HG02973 (cell line): ENCODE results near the gene SLC25A34.

Experiments
- ATAC-seq: cut with Tn5 transposase; IDR thresholded peaks from one replicate; pipeline ENCODE4 v1.9.1; 2021; ENCODE audit warnings: moderate library complexity; ENCODE audit not compliant: unreplicated experiment

The SLC25A34 gene

GRCh38 chr1:15712168-15712567 is 23.9 kb upstream of the SLC25A34 start:
- no peak for ATAC-seq

DNA sequence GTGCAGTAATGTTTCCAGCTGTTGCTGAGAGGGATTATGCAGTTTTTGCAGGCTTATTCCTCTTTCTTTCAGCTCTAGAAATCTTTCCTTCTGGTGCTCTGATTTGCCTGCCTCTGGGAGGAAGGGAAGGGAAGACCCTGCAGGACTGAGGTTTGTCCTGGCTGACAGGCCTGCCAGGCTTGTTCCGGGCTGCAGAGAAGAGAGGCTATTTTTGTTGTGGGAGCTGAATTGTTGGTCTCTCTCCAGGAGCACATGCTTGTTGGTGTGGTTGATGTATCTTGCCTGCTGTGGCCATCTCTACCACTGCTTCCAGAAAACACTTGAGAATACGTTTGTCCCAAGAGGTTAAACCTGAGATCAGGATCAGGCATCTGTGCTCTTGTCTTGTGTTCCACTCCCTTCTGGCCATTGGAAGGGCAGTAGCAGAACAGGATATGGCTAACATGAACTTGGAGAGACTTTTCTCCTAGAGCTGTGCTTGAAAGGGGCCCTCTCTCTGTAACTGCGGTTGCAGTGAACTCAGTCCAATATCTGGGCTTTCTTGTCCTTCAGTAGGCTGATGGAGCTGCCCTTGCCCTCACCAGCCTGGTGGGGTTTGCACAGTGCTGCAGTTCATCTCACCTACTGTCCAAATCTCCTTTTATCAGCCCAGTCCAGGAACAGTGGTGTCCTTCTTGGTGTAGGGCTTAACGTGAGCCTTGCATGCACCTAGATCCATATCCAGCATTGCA is 21.5 kb upstream of the SLC25A34 start:
- ATAC-seq: no peak

DNA sequence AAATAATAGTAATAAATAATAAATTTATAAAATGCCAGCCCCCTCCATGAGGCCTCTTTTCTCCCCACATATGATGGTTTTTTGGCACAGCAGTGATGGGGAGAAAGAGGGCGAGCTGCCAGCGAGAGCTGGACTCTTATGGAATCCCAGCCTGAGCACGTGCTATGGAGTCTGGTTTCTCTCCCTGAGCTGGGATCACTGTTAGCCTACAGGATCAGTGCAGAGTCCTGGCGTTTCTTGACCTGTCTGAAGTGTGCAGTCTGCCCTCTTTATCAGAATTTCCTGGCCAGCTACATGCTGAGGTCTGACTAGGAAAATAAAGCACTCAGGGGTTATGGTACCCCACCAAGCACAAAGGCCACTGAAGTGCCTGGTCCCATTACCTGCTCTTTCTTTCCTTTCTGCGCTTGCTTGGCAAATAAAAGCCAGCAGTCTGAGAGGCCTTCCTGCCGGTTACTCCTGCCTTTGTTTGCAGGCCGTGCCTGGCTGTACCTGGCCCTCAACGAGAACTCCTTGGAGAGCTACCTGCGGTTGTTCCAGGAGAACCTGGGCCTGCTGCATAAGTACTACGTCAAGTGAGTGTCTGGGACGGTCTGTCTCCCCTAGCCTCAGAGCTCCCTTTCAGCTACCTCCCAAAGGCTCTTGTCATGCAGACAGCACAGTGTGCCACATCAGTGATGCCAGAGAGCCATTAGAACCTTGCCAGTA is 18.5 kb upstream of the SLC25A34 start:
- no peak for ATAC-seq

GRCh38 chr1:15718199-15718601 is 17.9 kb upstream of the SLC25A34 start:
- no peak for ATAC-seq

DNA sequence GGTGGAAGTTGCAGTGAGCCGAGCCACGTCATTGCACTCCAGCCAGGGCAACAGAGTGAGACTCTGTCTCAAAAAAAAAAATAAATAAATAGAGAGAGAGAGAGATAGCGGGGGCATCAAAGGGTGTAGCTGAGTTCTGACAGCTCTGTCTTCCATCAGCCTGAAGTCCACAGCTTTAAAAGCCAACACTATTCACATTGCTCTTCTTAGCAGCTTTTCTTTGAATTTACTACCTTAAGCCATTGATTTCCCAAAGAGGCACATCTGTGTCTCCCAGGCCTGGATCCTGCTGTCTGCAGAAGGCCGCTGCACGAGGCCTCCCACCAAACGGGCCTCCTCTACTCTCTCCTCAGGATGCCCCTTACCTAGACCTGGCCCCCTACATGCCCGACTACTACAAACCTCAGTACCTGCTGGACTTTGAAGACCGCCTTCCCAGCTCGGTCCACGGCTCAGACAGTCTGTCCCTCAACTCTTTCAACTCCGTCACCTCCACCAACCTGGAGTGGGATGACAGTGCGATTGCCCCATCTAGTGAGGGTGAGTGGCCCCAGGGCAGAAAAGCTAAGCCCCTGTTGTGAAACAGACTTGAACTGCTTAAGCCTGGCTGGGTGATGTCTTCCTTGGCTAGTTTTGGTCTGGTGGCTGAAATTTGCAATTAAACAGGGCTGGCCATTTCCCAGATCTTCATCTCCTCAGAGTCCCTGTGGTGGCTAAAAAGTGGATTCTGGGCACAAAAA is 16.5 kb upstream of the SLC25A34 start:
- ATAC-seq: no peak

GRCh38 chr1:15720861-15721260 is 15.2 kb upstream of the SLC25A34 start:
- ATAC-seq: no peak

DNA sequence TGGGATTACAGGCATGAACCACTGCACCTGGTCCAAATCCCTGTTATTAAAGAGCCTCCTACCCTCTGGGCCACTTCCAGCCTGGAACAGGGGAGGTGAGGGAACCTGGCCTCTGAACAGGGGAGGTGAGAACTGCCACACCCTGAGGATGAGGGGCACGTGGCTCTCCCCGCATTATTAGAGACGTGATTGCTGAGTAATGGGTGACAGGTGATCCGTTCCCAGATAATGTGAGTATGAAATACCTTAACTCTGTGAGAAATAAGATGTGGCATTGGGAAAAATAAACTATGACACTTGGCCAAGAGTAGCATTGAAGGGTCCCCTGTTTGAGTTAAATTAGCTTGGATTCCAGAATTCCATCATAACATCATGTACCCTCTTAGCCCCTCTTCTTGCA is 13.6 kb upstream of the SLC25A34 start:
- ATAC-seq: no peak

- no peak for ATAC-seq
Measured at GRCh38 chr1:15722836-15723532, 13.1 kb upstream of the SLC25A34 start.

GRCh38 chr1:15723631-15724246 is 12.3 kb upstream of the SLC25A34 start:
- no peak for ATAC-seq

GRCh38 chr1:15724949-15725880 is 10.8 kb upstream of the SLC25A34 start:
- no peak for ATAC-seq

DNA sequence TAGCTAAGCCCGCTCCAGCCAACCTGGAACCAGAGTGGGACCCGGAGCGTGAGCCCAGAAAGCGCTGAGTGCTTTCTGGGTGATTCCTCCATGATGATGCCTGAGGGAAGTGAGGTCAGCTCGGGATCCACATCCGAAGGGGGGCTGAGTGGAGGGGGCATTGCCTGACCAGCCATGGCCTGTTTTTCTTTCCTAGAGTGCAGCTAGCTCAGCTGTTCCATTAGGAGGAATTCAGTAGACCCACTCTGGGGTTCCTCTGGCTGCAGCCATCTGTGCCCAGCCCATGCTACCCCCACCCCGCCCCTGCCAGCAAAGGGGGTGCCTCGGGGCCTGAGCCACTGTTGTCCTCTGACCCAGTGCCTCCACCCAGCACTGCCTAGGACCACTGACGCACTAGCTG is 9.6 kb upstream of the SLC25A34 start:
- ATAC-seq: no peak

- ATAC-seq: no peak
Measured at GRCh38 chr1:15727021-15727420, 9.0 kb upstream of the SLC25A34 start.

DNA sequence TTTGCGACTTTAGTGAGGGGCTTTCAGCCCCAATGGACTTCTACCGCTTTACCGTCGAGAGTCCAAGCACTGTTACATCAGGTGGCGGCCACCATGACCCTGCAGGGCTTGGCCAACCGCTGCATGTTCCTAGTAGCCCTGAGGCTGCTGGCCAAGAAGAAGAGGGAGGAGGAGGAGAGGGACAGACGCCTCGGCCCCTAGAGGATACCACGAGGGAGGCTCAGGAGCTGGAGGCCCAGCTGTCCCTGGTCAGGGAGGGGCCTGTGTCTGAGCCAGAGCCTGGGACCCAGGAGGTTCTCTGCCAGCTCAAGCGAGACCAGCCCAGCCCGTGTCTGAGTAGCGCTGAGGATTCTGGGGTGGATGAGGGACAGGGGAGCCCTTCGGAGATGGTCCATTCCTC is 8.6 kb upstream of the SLC25A34 start:
- ATAC-seq: no peak

- no peak for ATAC-seq
Measured at GRCh38 chr1:15727866-15728534, 8.1 kb upstream of the SLC25A34 start.

- ATAC-seq: no peak
Measured at GRCh38 chr1:15728937-15729657, 7.0 kb upstream of the SLC25A34 start.

- no peak for ATAC-seq
Measured at GRCh38 chr1:15730423-15730822, 5.6 kb upstream of the SLC25A34 start.

GRCh38 chr1:15730936-15731335 is 5.1 kb upstream of the SLC25A34 start:
- no peak for ATAC-seq
